ENCODE measurements around the gene NPAS4. TPM values are rescaled to one million over a fixed set of nuclear protein-coding genes. Genes with fewer than 3 reads are reported as not detected.
"Not testable (repeated sequence)": the region's sequence is repeated elsewhere in the genome, so short reads cannot be mapped to it uniquely, and the experiment has no call there.

The NPAS4 gene
- total RNA-seq, 4 donors from 2014 or later, result 0.27 to 2.6 (median 0.93) TPM; not detected in 1

DNA sequence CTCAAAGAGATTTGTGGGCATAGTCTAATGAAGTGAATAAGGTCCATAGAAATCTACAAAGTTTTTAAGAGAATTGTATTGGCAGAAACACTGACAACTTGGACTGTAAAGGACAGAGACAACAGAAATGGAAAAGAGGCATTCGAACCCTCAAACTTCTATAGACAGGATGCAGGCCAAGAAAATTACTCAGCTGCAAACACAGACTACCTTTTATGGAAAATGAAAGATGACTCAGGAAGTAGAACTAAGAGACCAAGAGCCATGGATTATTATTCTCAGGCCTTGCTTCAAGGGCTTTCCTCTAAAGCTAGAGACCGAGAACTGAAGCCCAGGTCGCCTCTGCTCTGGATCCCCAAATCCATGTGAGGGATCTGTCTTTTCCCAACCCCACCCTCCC, 42.1 kb downstream of the NPAS4 start:
- ATAC-seq, result no peak
- no peaks in the 10 kb centered on the region for H3K36me3 ChIP-seq
- no peaks in the 10 kb centered on the region for H3K9me3 ChIP-seq
- H3K27me3 ChIP-seq, result no peaks in the 10 kb centered on the region
- TF ChIP-seq, protein P1, sequence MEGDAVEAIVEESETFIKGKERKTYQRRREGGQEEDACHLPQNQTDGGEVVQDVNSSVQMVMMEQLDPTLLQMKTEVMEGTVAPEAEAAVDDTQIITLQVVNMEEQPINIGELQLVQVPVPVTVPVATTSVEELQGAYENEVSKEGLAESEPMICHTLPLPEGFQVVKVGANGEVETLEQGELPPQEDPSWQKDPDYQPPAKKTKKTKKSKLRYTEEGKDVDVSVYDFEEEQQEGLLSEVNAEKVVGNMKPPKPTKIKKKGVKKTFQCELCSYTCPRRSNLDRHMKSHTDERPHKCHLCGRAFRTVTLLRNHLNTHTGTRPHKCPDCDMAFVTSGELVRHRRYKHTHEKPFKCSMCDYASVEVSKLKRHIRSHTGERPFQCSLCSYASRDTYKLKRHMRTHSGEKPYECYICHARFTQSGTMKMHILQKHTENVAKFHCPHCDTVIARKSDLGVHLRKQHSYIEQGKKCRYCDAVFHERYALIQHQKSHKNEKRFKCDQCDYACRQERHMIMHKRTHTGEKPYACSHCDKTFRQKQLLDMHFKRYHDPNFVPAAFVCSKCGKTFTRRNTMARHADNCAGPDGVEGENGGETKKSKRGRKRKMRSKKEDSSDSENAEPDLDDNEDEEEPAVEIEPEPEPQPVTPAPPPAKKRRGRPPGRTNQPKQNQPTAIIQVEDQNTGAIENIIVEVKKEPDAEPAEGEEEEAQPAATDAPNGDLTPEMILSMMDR (IDR thresholded peaks at IDR 0.05), result no peak
- TF ChIP-seq POLR2AphosphoS5 (IDR thresholded peaks at IDR 0.05) (no peak), EP300 (IDR thresholded peaks at IDR 0.05) (no peak), POLR2A (IDR thresholded peaks at IDR 0.05) (no peak)
- no peak overlapping the region for H3K4me3 ChIP-seq
- no peak overlapping the region for H3K27ac ChIP-seq
- 92 to 100% methylated on average over 3 of the region's 3 CpGs for WGBS, 2 donors (ENCODE audit: low coverage in 1 of 2)
- peaks cover 0 to 23% (median 12%) of the 10 kb centered on the region in 3 donors for H3K4me1 ChIP-seq

DNA sequence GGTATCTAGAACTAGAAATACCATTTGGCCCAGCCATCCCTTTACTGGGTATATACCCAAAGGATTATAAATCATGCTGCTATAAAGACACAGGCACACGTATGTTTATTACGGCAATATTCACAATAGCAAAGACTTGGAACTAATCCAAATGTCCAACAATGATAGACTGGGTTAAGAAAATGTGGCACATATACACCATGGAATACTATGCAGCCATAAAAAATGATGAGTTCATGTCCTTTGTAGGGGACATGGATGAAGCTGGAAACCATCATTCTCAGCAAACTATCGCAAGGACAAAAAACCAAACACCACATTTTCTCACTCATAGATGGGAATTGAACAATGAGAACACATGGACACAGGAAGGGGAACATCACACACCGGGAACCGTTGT, 43.3 kb downstream of the NPAS4 start:
- H3K4me3 ChIP-seq, H3K36me3 ChIP-seq, ATAC-seq, H3K27ac ChIP-seq, H3K27me3 ChIP-seq, H3K9me3 ChIP-seq: not testable (repeated sequence)
- WGBS, 2 donors (ENCODE audit: low coverage in 1 of 2), result 72 to 90% methylated on average over 2 to 5 of the region's 5 CpGs
- H3K4me1 ChIP-seq, result peaks cover 0 to 34% (median 15%) of the 10 kb centered on the region in 3 donors

DNA sequence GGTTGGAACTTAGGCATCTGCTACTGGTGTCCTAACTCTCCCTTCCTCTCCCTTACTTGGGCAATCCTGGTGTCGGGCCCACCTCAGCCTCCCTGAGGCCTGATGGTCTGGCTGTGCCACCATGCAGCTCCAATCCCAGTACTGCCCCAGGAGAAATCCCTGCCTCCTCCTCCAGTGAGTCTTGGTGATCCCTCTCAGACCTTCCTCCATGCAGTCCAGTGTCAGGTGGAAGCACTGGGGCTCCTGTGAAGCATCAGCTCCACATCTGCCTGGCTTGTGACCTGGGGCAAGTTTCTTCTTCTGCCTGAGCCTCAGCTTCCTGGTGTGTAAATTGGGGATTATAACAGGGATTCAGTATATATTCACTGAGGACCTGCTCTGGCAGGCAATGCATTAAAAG, 44.1 kb downstream of the NPAS4 start:
- no peak for TF ChIP-seq POLR2A (IDR thresholded peaks at IDR 0.05)
- no peak for TF ChIP-seq POLR2AphosphoS5 (IDR thresholded peaks at IDR 0.05)
- TF ChIP-seq, protein P1 (IDR thresholded peaks at IDR 0.05), result no peak
- no peak for TF ChIP-seq EP300 (IDR thresholded peaks at IDR 0.05)
- Histone ChIP-seq H3K4me1 (peaks cover 0 to 34% (median 15%) of the 10 kb centered on the region in 3 donors), H3K27ac (no peak overlapping the region), H3K36me3 (peaks cover 0 to 10% of the 10 kb centered on the region in 2 donors), H3K9me3 (no peaks in the 10 kb centered on the region), H3K4me3 (no peak overlapping the region), H3K27me3 (no peaks in the 10 kb centered on the region)
- WGBS, 2 donors (ENCODE audit: low coverage in 1 of 2), result 80 to 100% methylated on average over 1 of the region's 1 CpG
- no peak for ATAC-seq

DNA sequence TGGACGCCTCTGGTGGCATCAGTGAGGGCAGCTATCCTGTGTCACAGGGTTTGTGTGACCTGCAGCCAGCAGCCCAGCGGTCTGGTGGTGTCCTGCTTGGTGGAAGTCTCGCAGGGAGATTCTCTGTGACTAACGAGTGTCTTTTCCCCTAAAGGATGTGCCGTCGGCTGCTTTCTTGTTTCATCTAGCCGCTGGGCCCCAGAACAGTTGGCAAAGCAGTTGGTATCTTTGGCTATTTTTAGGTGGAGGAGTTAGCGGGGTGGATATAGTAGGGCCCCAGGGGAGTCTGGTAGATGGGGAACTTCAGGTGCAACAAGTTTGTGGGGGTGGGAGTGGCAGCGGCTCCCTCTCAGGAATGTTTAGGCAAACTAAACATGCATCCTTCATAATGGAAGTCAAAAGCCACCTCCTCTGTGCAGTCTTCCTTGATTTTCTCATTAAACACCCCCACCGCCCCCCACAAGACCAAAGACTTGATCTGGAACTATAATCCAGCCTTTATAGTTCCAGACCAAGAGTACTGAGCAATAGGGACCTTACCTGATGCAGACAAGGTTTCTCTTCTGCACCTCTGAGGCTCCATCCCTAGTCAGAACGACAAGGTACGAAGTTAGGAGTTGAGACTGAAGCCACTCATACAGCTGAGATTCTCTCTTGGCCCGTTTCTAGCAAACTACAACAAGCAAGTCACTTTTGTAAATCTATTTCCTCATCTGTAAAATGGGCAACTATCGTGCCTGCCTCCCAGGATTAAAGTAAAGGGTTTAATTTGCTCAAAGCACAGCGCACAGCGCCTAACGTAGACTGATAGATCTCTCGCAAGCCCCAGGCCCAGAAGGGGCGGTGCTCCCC, 44.8 kb downstream of the NPAS4 start:
- Histone ChIP-seq H3K4me3 (peak overlapping the region; percentile 79 to 91), H3K4me1 (peaks cover 0 to 34% (median 15%) of the 10 kb centered on the region in 3 donors), H3K36me3 (peaks cover 0 to 17% of the 10 kb centered on the region in 2 donors), H3K27me3 (no peaks in the 10 kb centered on the region), H3K27ac (peak overlapping the region in 3 of 4 donors; percentile 83 to 92 (median 85)), H3K9me3 (no peaks in the 10 kb centered on the region)
- TF ChIP-seq EP300 (IDR thresholded peaks at IDR 0.05), result no peak
- TF ChIP-seq POLR2AphosphoS5 (IDR thresholded peaks at IDR 0.05), result no peak
- no peak for TF ChIP-seq POLR2A (IDR thresholded peaks at IDR 0.05)
- TF ChIP-seq, protein P1 (IDR thresholded peaks at IDR 0.05), result no peak
- ATAC-seq, result no peak
- 29 to 34% methylated on average over 7 to 8 of the region's 19 CpGs for WGBS, 2 donors (ENCODE audit: low coverage in 1 of 2)

DNA sequence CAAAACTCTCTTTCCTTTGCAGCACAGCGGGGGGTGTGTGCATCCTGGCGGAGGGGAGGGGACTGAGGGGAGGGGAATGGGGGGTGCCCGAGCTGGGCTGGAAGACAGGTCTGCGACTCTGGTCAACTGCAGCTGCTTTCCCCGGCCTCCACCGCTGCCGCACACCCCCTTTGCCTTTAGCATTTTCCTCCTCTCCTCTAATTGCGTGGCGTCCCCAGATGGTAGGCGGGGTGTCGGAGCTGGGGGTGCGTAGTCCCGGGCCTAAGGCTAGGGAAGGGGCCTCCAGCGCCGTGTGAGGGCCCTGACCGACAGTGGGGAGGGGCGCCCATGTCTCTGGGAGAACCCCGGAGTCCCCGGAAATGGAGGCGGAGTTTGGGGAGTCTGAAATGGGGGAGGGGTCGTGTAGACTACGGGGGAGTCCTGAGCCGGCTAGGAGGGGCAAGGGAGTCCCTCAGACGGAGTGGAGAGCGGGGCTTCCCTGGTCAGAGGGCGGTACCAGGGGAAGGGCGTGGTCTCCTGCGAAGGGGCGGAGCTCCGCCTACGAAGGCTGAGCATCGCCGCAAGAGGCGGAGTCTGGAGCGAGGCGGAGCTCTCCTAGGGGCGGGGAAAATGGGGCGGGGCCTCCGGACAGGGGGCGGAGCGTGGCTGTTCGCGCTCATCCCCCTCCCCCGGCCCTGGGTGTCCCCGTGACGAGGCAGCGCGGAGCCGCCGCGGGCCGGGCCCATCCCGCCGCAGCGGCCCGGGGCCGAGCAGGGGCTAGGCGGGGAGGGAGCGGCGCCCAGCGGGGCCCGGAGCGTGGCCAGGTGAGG, 45.6 kb downstream of the NPAS4 start, which contains the start of gene PELI3:
PELI3 (plus strand) TSS at position 681 of the 809 bp plus-strand sequence. CDS start 1,224 bp downstream, outside the sequence.
- Histone ChIP-seq H3K4me1 (peaks cover 0 to 34% (median 15%) of the 10 kb centered on the region in 3 donors), H3K9me3 (no peaks in the 10 kb centered on the region), H3K36me3 (peaks cover 0 to 25% of the 10 kb centered on the region in 2 donors), H3K4me3 (peak within 1 kb of the TSS; percentile 79 to 91), H3K27ac (peak within 1 kb of the TSS; percentile 21 to 92 (median 84)), H3K27me3 (no peaks in the 10 kb centered on the region)
- peak; percentile 95 for ATAC-seq
- TF ChIP-seq POLR2A (IDR thresholded peaks at IDR 0.05) (peak; percentile 39 to 45), POLR2AphosphoS5 (IDR thresholded peaks at IDR 0.05) (peak; percentile 24), EP300 (IDR thresholded peaks at IDR 0.05) (no peak)
- TF ChIP-seq, protein P1 (IDR thresholded peaks at IDR 0.05), result peak in 1 of 4 experiments; percentile 17
- WGBS, 2 donors (ENCODE audit: low coverage in 1 of 2), result 0% methylated on average over 4 of the region's 63 CpGs; no CpG with 5 or more reads in 1 of the 2 donors

Data from gastroesophageal sphincter (tissue), 4 donors.